GM20431 (cell line): ENCODE results near the gene ENPP4.

Experiments used
- in situ Hi-C: fragments of 300-500 bp; cut with MseI, MboI; formaldehyde crosslinking; loops from one replicate; pipeline ENCODE4 v1.15.0; 2020; ENCODE audit warnings: low sequenced_read_pairs; ENCODE audit not compliant: unreplicated experiment

ENPP4 gene

GRCh38 chr6:46191961-46192360, 62.2 kb downstream of the ENPP4 start:
- in situ Hi-C loops = no loop called here
